Smooth muscle cell (in vitro differentiated cells): ENCODE data around the gene SUMF1. TPM values are rescaled to one million over a fixed set of nuclear protein-coding genes. Genes with fewer than 3 reads are reported as not detected.

Source experiments
- DNase-seq: peaks from one replicate; lab custom pipeline; 2025; ENCODE audit not compliant: unreplicated experiment; lab: John Stamatoyannopoulos, UW
- H2AFZ ChIP-seq: fragments of 200-600 bp; sonication (generic); 2 replicates; pipeline ENCODE4 v1.6.0; 2016; ENCODE audit warnings: antibody characterized with exemption, low read depth, mild to moderate bottlenecking
- H3F3A ChIP-seq: fragments of 200-600 bp; sonication (generic); 2 replicates; pipeline ENCODE4 v1.6.0; 2017; ENCODE audit warnings: antibody characterized with exemption, low read depth
- H3K27ac ChIP-seq: fragments of 200-600 bp; sonication (generic); 2 replicates; pipeline ENCODE4 v1.5.1; 2016; ENCODE audit warnings: low read depth, mild to moderate bottlenecking
- H3K27me3 ChIP-seq: fragments of 200-600 bp; sonication (generic); 2 replicates; pipeline ENCODE4 v1.6.1; 2016; ENCODE audit warnings: low read depth, mild to moderate bottlenecking
- H3K36me3 ChIP-seq: fragments of 200-600 bp; sonication (generic); 2 replicates; pipeline ENCODE4 v1.5.1; 2016; ENCODE audit warnings: low read depth
- H3K4me1 ChIP-seq: fragments of 200-600 bp; sonication (generic); 2 replicates; pipeline ENCODE4 v1.5.1; 2016; ENCODE audit warnings: low read depth
- H3K4me2 ChIP-seq: fragments of 200-600 bp; sonication (generic); 2 replicates; pipeline ENCODE4 v1.6.0; 2016; ENCODE audit warnings: mild to moderate bottlenecking
- H3K4me3 ChIP-seq: fragments of 200-600 bp; sonication (generic); 2 replicates; pipeline ENCODE4 v1.5.1; 2016; ENCODE audit warnings: mild to moderate bottlenecking
- H3K79me2 ChIP-seq: fragments of 200-600 bp; sonication (generic); 2 replicates; pipeline ENCODE4 v1.6.0; 2016; ENCODE audit warnings: low read depth, mild to moderate bottlenecking
- H3K9ac ChIP-seq: fragments of 200-600 bp; sonication (generic); 2 replicates; pipeline ENCODE4 v1.6.0; 2016; ENCODE audit warnings: low read depth
- H3K9me3 ChIP-seq: fragments of 200-600 bp; sonication (generic); replicated peaks from 2 replicates; pipeline ENCODE4 v1.5.1; 2016; ENCODE audit warnings: low read depth
- H4K20me1 ChIP-seq: fragments of 200-600 bp; sonication (generic); 2 replicates; pipeline ENCODE4 v1.6.0; 2016; ENCODE audit warnings: low read depth
- WGBS: methylation state at CpG from one replicate; pipeline ENCODE4 v1.1.7; 2016; ENCODE audit warnings: low lambda C conversion rate; 5-methylcytosine and 5-hydroxymethylcytosine counted together
- polyA plus RNA-seq: library from polyadenylated mRNA; unstranded; fragments of >200 nt; fragmentation: Nextera tagmentation; extraction: Ambion mirVana; gene quantifications from 2 replicates; pipeline ENCODE4 v1.2.1, GENCODE V29; 2016
- total RNA-seq: library from RNA; depleted of rRNA; stranded (reverse); fragments of >200 nt; gene quantifications from 2 replicates; pipeline ENCODE4 v1.2.3, GENCODE V29; 2014
- TF ChIP-seq, protein P1 (sequence below): fragments of 200-600 bp; sonication (generic); IDR thresholded peaks from 2 replicates; pipeline ENCODE4 v1.5.1; 2017; ENCODE audit warnings: borderline replicate concordance, mild to moderate bottlenecking, antibody characterized with exemption; ENCODE audit not compliant: insufficient read depth, poor library complexity, severe bottlenecking

The SUMF1 gene
- total and polyA plus RNA-seq, 2 experiments from 2014 or later, result 28.3 to 29.5 TPM

DNA sequence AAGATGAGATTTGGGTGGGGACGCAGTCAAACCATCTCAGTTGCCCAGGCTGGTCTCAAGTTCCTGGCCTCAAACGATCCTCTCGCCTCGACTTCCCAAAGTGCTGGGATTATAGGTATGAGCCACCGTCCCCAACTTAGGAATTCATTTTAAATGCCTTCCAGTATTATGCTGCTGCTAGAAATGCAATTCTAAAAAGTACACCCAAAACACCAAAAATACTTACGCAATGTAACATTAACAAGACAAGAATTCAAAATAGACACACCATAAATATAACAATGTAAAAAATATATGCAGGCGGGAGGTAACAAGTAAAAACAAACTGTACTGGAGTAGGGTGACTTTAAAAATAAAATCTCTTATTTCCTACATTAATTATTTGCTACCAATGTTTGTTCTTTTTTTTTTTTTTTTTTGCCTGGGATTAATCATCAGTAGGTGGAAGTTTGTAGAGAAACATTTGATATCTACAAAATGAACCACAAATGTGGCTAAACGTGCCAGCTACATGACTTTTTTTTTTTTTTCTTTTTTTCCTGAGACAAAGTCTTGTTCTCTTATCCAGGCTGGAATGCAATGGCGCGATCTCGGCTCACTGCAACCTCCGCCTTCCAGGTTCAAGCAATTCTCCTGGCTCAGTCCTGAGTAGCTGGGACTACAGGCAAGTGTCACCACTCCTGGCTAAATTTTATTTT, 107.1 kb downstream of the SUMF1 start:
- H3K9me3 ChIP-seq, result no peaks in the 10 kb centered on the region
- no peak overlapping the region for H3K9ac ChIP-seq
- no peak overlapping the region for H2AFZ ChIP-seq
- 96% methylated on average over 12 of the region's 12 CpGs for WGBS
- no peaks in the 10 kb centered on the region for H3K4me1 ChIP-seq
- no peaks in the 10 kb centered on the region for H3K79me2 ChIP-seq
- no peaks in the 10 kb centered on the region for H3K36me3 ChIP-seq
- H3K27ac ChIP-seq, result no peak overlapping the region
- no peak overlapping the region for H3K4me2 ChIP-seq
- no peak for DNase-seq
- no peaks in the 10 kb centered on the region for H3F3A ChIP-seq
- no peak overlapping the region for H3K4me3 ChIP-seq
- TF ChIP-seq, protein P1, sequence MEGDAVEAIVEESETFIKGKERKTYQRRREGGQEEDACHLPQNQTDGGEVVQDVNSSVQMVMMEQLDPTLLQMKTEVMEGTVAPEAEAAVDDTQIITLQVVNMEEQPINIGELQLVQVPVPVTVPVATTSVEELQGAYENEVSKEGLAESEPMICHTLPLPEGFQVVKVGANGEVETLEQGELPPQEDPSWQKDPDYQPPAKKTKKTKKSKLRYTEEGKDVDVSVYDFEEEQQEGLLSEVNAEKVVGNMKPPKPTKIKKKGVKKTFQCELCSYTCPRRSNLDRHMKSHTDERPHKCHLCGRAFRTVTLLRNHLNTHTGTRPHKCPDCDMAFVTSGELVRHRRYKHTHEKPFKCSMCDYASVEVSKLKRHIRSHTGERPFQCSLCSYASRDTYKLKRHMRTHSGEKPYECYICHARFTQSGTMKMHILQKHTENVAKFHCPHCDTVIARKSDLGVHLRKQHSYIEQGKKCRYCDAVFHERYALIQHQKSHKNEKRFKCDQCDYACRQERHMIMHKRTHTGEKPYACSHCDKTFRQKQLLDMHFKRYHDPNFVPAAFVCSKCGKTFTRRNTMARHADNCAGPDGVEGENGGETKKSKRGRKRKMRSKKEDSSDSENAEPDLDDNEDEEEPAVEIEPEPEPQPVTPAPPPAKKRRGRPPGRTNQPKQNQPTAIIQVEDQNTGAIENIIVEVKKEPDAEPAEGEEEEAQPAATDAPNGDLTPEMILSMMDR, result no peak
- no peaks in the 10 kb centered on the region for H4K20me1 ChIP-seq
- no peaks in the 10 kb centered on the region for H3K27me3 ChIP-seq

DNA sequence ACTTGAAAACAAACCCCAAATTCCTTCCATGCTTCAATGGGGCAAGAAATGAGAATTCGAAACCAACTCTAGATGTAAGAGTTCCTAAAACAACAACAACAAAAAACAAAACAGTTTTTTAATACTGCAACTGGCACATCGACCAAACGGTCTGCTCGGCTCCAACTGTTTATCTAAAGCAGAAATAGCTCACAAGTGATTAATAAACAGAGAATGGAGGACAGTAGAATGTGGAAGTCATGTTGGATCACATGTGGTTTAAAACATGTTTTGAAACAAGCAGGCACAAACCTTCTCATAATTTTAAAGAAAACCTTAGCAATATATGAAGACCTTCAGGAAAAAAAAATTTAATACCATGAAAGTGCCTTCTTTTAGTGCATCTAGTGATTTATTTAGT, 108.8 kb downstream of the SUMF1 start:
- H3K27ac ChIP-seq, result no peak overlapping the region
- WGBS, result 39% methylated on average over 4 of the region's 4 CpGs
- H3F3A ChIP-seq, result no peaks in the 10 kb centered on the region
- no peaks in the 10 kb centered on the region for H3K36me3 ChIP-seq
- H3K4me1 ChIP-seq, result no peaks in the 10 kb centered on the region
- no peak overlapping the region for H3K4me2 ChIP-seq
- no peaks in the 10 kb centered on the region for H3K27me3 ChIP-seq
- H3K9me3 ChIP-seq, result no peaks in the 10 kb centered on the region
- no peaks in the 10 kb centered on the region for H4K20me1 ChIP-seq
- TF ChIP-seq, protein P1, result no peak
- H3K79me2 ChIP-seq, result no peaks in the 10 kb centered on the region
- no peak overlapping the region for H2AFZ ChIP-seq
- no peak for DNase-seq
- H3K9ac ChIP-seq, result no peak overlapping the region
- no peak overlapping the region for H3K4me3 ChIP-seq

DNA sequence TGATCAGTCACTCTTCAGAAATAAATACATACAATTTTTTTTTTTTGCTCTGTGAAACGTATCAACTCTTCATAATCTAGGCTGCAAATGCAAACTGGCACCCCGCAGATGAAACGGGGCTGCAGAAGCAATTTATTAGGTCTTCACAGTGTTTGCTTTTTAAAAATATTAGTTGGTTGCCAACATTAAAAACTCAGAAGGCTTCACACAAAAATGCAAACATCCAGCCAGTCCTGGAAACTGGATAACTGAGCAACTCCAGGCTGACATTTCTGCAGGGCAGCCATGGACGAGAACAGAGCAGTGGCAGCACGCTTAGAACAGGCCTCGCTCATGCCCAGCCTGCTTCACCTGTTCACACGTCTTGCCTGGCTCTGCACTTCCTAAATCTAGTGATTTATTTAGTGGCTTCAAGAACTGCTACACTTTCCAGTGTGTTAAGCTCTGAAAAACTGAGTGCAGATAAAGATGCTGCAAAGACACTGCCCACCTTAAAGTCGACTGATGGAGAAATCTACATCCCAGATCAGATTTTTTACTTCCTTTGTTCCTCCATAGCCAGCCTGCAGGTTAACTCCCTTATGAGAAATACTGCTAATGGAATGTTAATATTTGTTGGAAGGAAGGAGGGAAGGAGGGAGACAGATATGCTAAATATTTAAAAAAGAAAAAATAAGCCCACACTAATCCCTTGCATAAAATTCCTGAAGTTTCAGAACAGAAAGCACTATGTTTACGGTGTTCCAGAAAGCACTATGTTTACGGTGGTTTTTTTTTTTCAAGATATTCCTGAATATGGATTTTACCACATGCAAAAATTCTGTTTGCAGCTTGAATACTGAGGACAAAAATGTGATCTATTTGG, 110.3 kb downstream of the SUMF1 start:
- no peaks in the 10 kb centered on the region for H3F3A ChIP-seq
- no peak overlapping the region for H3K4me3 ChIP-seq
- H3K9me3 ChIP-seq, result no peaks in the 10 kb centered on the region
- no peak overlapping the region for H3K9ac ChIP-seq
- WGBS, result 84% methylated on average over 10 of the region's 10 CpGs
- H4K20me1 ChIP-seq, result no peaks in the 10 kb centered on the region
- H3K79me2 ChIP-seq, result no peaks in the 10 kb centered on the region
- no peaks in the 10 kb centered on the region for H3K36me3 ChIP-seq
- no peaks in the 10 kb centered on the region for H3K4me1 ChIP-seq
- H3K27me3 ChIP-seq, result no peaks in the 10 kb centered on the region
- no peak overlapping the region for H2AFZ ChIP-seq
- TF ChIP-seq, protein P1, result no peak
- no peak overlapping the region for H3K27ac ChIP-seq
- peak overlapping the region; percentile 33 for H3K4me2 ChIP-seq
- DNase-seq, result no peak
